ENCODE results near the gene BCLAF3. TPM values are rescaled to one million over a fixed set of nuclear protein-coding genes. Genes with fewer than 3 reads are reported as not detected.

BCLAF3 gene
- total RNA-seq, 2 donors from 2014 or later: 3.3 to 4.1 TPM

- H3K27me3 ChIP-seq: no peaks in the 10 kb centered on the region
- TF ChIP-seq CTCF (IDR thresholded peaks at IDR 0.05): no peak
- no peaks in the 10 kb centered on the region for H3K4me1 ChIP-seq
- no peaks in the 10 kb centered on the region for H3K9me3 ChIP-seq
- no peak overlapping the region for H3K27ac ChIP-seq
- no peaks in the 10 kb centered on the region for H3K36me3 ChIP-seq
- H3K4me3 ChIP-seq: no peak overlapping the region
- DNase-seq (ENCODE audit: low spot score): no peak
These were observed 35.4 kb upstream of the BCLAF3 start for GRCh38 chrX:20026278-20026677.

GRCh38 chrX:20019672-20020365 is 29.0 kb upstream of the BCLAF3 start:
- DNase-seq (ENCODE audit: low spot score): no peak
- Histone ChIP-seq H3K4me3 (no peak overlapping the region), H3K27me3 (no peaks in the 10 kb centered on the region), H3K9me3 (peaks cover 0 to 19% of the 10 kb centered on the region in 2 donors), H3K4me1 (no peaks in the 10 kb centered on the region), H3K27ac (no peak overlapping the region), H3K36me3 (no peaks in the 10 kb centered on the region)
- TF ChIP-seq CTCF (IDR thresholded peaks at IDR 0.05): no peak

GRCh38 chrX:20016616-20016945 is 25.7 kb upstream of the BCLAF3 start:
- H3K27ac ChIP-seq: no peak overlapping the region

GRCh38 chrX:20015945-20016615 is 25.2 kb upstream of the BCLAF3 start:
- Histone ChIP-seq H3K27ac (no peak overlapping the region), H3K27me3 (peaks cover 0 to 3% of the 10 kb centered on the region in 2 donors), H3K9me3 (peaks cover 0 to 33% of the 10 kb centered on the region in 2 donors), H3K36me3 (no peaks in the 10 kb centered on the region), H3K4me1 (no peaks in the 10 kb centered on the region), H3K4me3 (no peak overlapping the region)
- no peak for DNase-seq (ENCODE audit: low spot score)
- no peak for TF ChIP-seq CTCF (IDR thresholded peaks at IDR 0.05)

More at GRCh38 chrX:20016616-20016945, 25.7 kb upstream of the BCLAF3 start:
- Histone ChIP-seq H3K36me3 (no peaks in the 10 kb centered on the region), H3K4me3 (no peak overlapping the region), H3K27me3 (peaks cover 0 to 3% of the 10 kb centered on the region in 2 donors), H3K4me1 (no peaks in the 10 kb centered on the region), H3K9me3 (peaks cover 0 to 33% of the 10 kb centered on the region in 2 donors)
- TF ChIP-seq CTCF (IDR thresholded peaks at IDR 0.05): no peak
- DNase-seq (ENCODE audit: low spot score): no peak

GRCh38 chrX:20015422-20015821 is 24.6 kb upstream of the BCLAF3 start:
- H3K4me3 ChIP-seq: no peak overlapping the region
- TF ChIP-seq CTCF (IDR thresholded peaks at IDR 0.05): no peak
- peaks cover 0 to 3% of the 10 kb centered on the region in 2 donors for H3K27me3 ChIP-seq
- no peak overlapping the region for H3K27ac ChIP-seq
- H3K4me1 ChIP-seq: no peaks in the 10 kb centered on the region
- H3K36me3 ChIP-seq: no peaks in the 10 kb centered on the region
- DNase-seq (ENCODE audit: low spot score): no peak
- H3K9me3 ChIP-seq: peaks cover 0 to 33% of the 10 kb centered on the region in 2 donors
